ENCODE measurements around the gene LRRTM1. TPM values are rescaled to one million over a fixed set of nuclear protein-coding genes. Genes with fewer than 3 reads are reported as not detected.

Gene LRRTM1
- total and polyA plus RNA-seq, 2 of the 4 experiments (the other 2 are of a cell fraction): not detected

DNA sequence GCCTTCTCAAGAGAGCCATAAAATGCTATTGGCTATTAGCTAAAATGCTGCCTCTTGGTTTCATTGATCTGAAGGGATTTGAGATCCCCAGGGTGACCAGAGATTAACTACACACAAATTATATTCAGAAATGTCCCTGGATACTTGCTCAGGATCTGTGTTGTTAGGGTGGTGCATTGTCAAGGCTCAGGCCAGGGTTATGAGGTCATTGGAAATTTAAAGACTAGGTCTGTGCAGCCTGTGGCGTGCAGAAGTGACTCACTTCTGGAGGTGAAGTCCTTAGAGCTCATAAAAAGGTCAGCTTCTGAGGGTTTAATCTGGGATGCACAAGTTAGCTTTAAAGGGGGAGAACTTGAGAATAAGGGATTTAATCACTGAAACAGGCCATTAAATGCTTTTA is 23.5 kb downstream of the LRRTM1 start:
- dilution Hi-C loops (cut with HindIII; ENCODE audit: low sequenced_read_pairs, unreplicated experiment) (no loop called here), intact Hi-C loops (cut with micrococcal nuclease) (no loop called here), in situ Hi-C loops (cut with MboI; ENCODE audit: low sequenced_read_pairs) (no loop called here)
- H3K79me1 ChIP-seq (ENCODE audit: low read depth in 1 of 2, low read length in 2 of 2): no peaks in the 10 kb centered on the region
- H3K9me1 ChIP-seq (ENCODE audit: insufficient read depth, low read length): no peaks in the 10 kb centered on the region
- H2BK5ac ChIP-seq (ENCODE audit: low read depth, low read length, poor library complexity, severe bottlenecking): no peak overlapping the region
- no peaks in the 10 kb centered on the region for H4K20me1 ChIP-seq (ENCODE audit: insufficient read depth, low read length)
- 83% methylated on average over 1 of the region's 1 CpG; no CpG with 5 or more reads in 1 of the 2 experiments for WGBS, 2 experiments (ENCODE audit: extremely low coverage in 2 of 2, insufficient read length in 1 of 2)
- no peak overlapping the region for H3K27ac ChIP-seq (ENCODE audit: insufficient read depth, low read length)
- ATAC-seq (ENCODE audit: low read depth) (no peak), DNase-seq (no peak)
- no peak overlapping the region for H3K56ac ChIP-seq (ENCODE audit: extremely low read depth, insufficient read depth, low read length)
- no peak overlapping the region for H4K91ac ChIP-seq (ENCODE audit: insufficient read depth, low read depth, low read length)
- no peaks in the 10 kb centered on the region for H3K4me1 ChIP-seq (ENCODE audit: control insufficient read depth, insufficient read depth, low read length)
- H3K23ac ChIP-seq (ENCODE audit: low read depth, low read length): no peak overlapping the region
- POLR2A ChIA-PET (ENCODE audit: unreplicated experiment): no interaction called here
- H2BK20ac ChIP-seq (ENCODE audit: low read depth, low read length): no peak overlapping the region
- no peaks in the 10 kb centered on the region for H3K27me3 ChIP-seq (ENCODE audit: control insufficient read depth, insufficient read depth, low read length)
- CTCF ChIA-PET: interaction anchor here (0.9 kb wide), 1 partner anchor 42 kb away, joined by 3 read pairs; no protein-coding TSS in a partner anchor
- no peak for TF ChIP-seq MAFK (IDR thresholded peaks at IDR 0.05; ENCODE audit: low read depth, low read length)
- TF ChIP-seq CEBPB (IDR thresholded peaks at IDR 0.05; ENCODE audit: low read depth, low read length): no peak
- TF ChIP-seq FOS (IDR thresholded peaks at IDR 0.05; ENCODE audit: low read depth, low read length): no peak
- no peak for TF ChIP-seq CHD1 (IDR thresholded peaks at IDR 0.05; ENCODE audit: low read depth, low read length)
- no peak for TF ChIP-seq NFE2L2 (IDR thresholded peaks at IDR 0.05; ENCODE audit: low read depth, low read length)
- no peak for TF ChIP-seq RAD21 (IDR thresholded peaks at IDR 0.05; ENCODE audit: low read length)
- TF ChIP-seq SMC3 (IDR thresholded peaks at IDR 0.05; ENCODE audit: low read depth, low read length): no peak
- TF ChIP-seq RCOR1 (IDR thresholded peaks at IDR 0.05; ENCODE audit: insufficient replicate concordance, low read length): no peak
- TF ChIP-seq MXI1 (IDR thresholded peaks at IDR 0.05; ENCODE audit: borderline replicate concordance, low read depth, low read length): no peak
- TF ChIP-seq, protein P1, sequence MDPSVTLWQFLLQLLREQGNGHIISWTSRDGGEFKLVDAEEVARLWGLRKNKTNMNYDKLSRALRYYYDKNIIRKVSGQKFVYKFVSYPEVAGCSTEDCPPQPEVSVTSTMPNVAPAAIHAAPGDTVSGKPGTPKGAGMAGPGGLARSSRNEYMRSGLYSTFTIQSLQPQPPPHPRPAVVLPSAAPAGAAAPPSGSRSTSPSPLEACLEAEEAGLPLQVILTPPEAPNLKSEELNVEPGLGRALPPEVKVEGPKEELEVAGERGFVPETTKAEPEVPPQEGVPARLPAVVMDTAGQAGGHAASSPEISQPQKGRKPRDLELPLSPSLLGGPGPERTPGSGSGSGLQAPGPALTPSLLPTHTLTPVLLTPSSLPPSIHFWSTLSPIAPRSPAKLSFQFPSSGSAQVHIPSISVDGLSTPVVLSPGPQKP (IDR thresholded peaks at IDR 0.05; ENCODE audit: borderline replicate concordance, low read depth, low read length): no peak
- no peak for TF ChIP-seq MAZ (IDR thresholded peaks at IDR 0.05; ENCODE audit: borderline replicate concordance, low read depth, low read length)
- no peak for TF ChIP-seq RFX5 (IDR thresholded peaks at IDR 0.05; ENCODE audit: low read depth, low read length)
- no peak for TF ChIP-seq POLR2A (IDR thresholded peaks at IDR 0.05; ENCODE audit: low read depth, low read length)
- TF ChIP-seq, protein P2, sequence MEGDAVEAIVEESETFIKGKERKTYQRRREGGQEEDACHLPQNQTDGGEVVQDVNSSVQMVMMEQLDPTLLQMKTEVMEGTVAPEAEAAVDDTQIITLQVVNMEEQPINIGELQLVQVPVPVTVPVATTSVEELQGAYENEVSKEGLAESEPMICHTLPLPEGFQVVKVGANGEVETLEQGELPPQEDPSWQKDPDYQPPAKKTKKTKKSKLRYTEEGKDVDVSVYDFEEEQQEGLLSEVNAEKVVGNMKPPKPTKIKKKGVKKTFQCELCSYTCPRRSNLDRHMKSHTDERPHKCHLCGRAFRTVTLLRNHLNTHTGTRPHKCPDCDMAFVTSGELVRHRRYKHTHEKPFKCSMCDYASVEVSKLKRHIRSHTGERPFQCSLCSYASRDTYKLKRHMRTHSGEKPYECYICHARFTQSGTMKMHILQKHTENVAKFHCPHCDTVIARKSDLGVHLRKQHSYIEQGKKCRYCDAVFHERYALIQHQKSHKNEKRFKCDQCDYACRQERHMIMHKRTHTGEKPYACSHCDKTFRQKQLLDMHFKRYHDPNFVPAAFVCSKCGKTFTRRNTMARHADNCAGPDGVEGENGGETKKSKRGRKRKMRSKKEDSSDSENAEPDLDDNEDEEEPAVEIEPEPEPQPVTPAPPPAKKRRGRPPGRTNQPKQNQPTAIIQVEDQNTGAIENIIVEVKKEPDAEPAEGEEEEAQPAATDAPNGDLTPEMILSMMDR (conservative IDR thresholded peaks at IDR 0.05; ENCODE audit: low read depth, low read length): no peak
- no peak for TF ChIP-seq BHLHE40 (IDR thresholded peaks at IDR 0.05; ENCODE audit: low read depth, low read length)
- TF ChIP-seq, protein P3, sequence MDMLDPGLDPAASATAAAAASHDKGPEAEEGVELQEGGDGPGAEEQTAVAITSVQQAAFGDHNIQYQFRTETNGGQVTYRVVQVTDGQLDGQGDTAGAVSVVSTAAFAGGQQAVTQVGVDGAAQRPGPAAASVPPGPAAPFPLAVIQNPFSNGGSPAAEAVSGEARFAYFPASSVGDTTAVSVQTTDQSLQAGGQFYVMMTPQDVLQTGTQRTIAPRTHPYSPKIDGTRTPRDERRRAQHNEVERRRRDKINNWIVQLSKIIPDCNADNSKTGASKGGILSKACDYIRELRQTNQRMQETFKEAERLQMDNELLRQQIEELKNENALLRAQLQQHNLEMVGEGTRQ (IDR thresholded peaks at IDR 0.05; ENCODE audit: low read depth, low read length): no peak
- no peak overlapping the region for H3K18ac ChIP-seq (ENCODE audit: low read depth, low read length)
- H3K4ac ChIP-seq (ENCODE audit: low read depth, low read length): no peak overlapping the region
- H3K14ac ChIP-seq (replicated peaks; ENCODE audit: low read depth, low read length): no peak overlapping the region
- H4K5ac ChIP-seq (ENCODE audit: low read depth, low read length): no peak overlapping the region
- H3K4me2 ChIP-seq (ENCODE audit: low read depth, low read length): no peak overlapping the region
- no peak overlapping the region for H2BK120ac ChIP-seq (ENCODE audit: low read depth, low read length)
- no peak overlapping the region for H2AK9ac ChIP-seq (replicated peaks; ENCODE audit: low read depth, low read length, poor library complexity)
- H2AFZ ChIP-seq (replicated peaks; ENCODE audit: low read length, poor library complexity): no peak overlapping the region
- no peak overlapping the region for H2BK15ac ChIP-seq (ENCODE audit: low read depth, low read length)
- BruUV-seq (replicated peaks): no TSS peak
- no peaks in the 10 kb centered on the region for H3K36me3 ChIP-seq (ENCODE audit: control insufficient read depth, insufficient read depth, low read length)
- no peak overlapping the region for H3K4me3 ChIP-seq (ENCODE audit: insufficient read depth, low read depth, low read length)
- H3K9me3 ChIP-seq (ENCODE audit: control insufficient read depth, insufficient read depth, low read length): no peaks in the 10 kb centered on the region
- no peak overlapping the region for H3K9ac ChIP-seq (ENCODE audit: low read depth, low read length)
- no peak overlapping the region for H4K8ac ChIP-seq (ENCODE audit: low read depth in 2 of 2, low read length in 2 of 2)
- no peak overlapping the region for H2AK5ac ChIP-seq (ENCODE audit: low read depth, low read length)

Data from IMR-90 (cell line).